ENCODE data around the gene NKX3-2. TPM values are rescaled to one million over a fixed set of nuclear protein-coding genes. Genes with fewer than 3 reads are reported as not detected.

The NKX3-2 gene
- total RNA-seq, 1 donor from 2014 or later, result 0.06 TPM

DNA sequence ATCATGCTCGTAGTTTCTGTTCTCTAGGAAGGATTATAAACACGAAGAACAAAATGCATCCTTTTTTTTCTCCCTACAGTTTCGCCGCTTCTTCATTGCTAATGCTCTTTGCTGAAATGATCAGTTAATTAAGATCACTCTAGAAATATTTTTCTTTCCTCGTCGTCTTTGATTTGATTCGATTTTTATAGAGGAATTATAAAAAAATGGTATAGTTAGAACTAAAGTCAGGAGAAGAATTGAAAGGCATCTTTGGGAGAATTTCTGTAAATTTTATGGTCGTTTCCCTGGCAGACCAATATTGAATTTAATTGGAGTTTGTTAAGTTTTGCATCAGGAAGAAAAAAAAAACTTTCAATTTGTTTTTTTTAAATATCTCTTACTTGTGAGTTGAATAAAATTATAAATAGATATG lies 1.1 kb upstream of the NKX3-2 start:
- DNase-seq (ENCODE audit: low spot score), result no peak

DNA sequence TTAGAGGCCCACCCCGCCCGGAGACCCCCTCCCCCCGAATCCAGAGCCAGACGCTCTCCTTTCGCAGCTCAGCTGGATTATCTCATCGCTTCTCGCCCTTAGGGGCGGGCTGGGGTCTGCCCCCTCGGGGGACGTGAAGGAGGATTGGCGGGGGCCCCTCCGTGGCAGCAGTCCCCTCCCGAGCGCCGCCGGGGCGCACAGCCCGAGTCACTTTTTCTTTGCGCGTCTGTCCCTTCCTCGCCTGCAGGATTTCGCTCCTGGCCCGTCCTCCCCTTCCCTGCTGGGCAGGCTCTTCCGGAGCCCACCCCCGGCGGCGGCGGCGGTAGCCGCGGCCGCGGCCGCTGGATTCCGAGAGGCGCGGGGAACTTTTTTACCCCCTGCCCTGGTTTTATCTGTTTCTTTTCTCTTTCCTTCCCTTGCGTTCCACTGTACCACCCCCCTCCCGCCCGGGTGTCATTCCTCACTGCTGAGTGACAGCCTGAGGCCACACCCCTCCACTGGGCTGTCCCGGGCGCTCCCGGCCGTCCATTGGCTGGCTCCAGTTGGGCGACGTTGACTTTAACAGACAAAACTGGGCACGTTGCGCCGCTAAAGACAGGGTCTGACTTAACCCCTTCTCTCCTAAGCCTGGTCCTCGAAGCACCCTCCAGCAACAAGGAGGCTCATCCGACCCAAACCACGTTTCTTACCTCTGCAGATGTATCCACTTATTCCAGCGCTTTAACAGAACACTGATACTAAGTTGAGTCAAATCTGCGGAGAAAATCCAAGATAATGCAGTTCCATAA lies 492 bp upstream of the NKX3-2 start:
- DNase-seq (ENCODE audit: low spot score), result peak; percentile 57

DNA sequence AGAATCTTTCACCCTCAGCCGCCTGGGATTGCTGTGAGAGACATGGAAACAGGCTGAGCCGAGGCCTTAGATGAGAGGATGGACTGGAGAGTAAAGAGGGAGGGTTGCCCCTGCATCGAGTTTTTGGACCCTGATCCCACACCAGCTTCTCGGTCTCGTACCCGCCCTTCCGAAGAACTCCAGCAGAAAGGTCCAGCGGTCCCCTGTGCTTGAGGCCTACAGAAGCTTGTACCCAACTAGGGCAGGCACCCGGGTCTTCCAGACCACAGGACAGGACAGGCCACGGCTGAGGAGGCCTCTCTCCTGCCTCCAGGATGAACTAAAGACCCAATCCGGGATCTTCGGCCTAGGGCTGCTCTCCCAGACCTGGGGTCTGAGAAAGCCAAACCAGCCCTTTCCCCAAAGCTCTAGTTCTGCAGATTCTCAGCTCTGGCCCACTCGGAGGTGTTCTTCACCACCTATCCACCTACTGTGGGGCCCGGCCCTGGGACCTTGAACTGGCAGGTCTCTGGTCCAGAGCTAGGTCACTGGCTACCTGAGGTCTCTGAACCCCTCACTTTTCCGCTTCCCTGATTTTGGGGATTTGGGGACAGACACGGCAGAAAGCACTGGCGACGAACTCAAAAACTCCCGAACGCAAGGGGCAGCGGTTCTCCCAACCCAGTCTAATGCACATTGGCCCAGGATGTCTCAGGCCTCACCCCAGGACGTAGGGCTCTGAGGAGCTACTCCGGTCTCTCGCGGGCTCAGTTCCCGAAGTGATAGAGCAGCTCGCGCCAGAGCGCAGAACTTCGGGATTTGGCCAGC lies 1.1 kb downstream of the NKX3-2 start:
- no peak for DNase-seq (ENCODE audit: low spot score)

DNA sequence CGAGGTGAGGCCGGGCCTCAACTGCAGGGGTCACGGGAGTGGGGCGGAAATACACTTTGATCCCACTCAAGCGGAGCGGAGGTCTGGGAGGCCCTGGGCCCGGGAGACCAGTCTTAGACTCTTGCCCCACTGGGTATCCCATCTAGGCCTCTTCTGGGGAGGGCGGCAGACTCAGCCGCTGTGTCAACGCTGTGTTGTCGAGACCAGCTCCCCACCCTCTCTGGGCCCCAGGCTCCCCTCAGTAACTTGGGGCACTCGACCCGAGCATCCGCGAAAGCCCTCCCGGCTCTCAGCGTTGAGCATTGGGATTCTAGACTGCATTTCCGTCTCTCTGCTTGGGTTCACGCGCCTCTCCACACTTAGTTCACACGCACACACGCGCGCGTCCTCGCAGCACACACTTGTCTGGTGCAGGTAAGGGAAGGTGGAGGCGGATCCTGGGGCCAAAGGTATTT lies 1.7 kb downstream of the NKX3-2 start:
- no peak for DNase-seq (ENCODE audit: low spot score)

DNA sequence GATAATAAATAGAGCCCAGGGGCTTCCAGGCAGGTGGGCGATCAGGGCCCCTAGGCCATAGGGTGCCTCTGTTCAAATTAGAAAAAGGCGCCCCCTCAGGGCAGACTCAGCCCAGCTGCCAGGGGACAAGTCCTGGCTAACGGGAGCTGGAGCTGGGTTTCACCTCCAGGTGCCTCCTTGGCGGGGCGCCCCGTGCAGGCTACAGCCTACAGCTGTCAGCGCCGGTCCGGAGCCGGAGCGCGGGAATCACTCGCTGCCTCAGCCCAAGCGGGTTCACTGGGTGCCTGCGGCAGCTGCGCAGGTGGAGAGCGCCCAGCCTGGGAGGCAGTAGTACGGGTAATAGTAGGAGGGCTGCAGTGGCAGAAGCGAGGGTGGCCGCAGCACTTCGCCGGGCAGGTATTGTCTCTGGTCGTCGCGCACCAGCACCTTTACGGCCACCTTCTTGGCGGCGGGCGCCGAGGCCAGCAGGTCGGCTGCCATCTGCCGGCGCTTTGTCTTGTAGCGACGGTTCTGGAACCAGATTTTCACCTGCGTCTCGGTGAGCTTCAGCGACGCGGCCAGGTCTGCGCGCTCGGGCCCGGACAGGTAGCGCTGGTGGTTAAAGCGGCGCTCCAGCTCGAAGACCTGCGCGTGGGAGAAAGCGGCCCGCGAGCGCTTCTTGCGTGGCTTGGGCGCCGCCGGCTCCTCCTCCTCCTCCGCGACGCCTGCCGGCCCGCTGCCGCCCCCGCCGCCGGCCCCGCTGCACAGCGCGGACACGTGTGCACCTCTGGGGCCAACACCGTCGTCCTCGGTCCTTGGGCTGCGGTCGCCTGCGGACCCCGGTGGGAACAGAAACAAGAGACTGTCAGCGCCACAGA lies 2.4 kb downstream of the NKX3-2 start:
- DNase-seq (ENCODE audit: low spot score), result peak; percentile 52

DNA sequence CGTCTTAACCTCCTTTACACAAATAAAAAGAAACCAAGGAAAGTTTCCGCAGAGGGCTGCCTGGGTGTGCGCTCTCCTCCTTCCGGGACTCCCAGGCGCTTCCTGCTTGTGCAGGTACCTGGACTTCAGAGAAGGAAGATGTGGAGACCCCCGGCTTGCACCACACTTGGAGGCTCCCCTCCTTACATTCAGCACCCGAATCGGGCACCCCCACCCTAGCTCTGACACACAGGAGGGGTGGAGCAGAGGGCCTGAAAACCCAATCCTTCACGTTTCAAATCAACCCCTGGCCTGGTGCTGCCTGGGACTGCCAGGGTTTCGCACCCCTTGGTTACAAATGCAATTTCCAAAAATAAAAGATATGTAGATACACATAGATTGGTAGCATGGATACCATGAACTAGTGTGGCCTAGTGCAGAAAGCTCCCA lies 3.1 kb downstream of the NKX3-2 start:
- no peak for DNase-seq (ENCODE audit: low spot score)

DNA sequence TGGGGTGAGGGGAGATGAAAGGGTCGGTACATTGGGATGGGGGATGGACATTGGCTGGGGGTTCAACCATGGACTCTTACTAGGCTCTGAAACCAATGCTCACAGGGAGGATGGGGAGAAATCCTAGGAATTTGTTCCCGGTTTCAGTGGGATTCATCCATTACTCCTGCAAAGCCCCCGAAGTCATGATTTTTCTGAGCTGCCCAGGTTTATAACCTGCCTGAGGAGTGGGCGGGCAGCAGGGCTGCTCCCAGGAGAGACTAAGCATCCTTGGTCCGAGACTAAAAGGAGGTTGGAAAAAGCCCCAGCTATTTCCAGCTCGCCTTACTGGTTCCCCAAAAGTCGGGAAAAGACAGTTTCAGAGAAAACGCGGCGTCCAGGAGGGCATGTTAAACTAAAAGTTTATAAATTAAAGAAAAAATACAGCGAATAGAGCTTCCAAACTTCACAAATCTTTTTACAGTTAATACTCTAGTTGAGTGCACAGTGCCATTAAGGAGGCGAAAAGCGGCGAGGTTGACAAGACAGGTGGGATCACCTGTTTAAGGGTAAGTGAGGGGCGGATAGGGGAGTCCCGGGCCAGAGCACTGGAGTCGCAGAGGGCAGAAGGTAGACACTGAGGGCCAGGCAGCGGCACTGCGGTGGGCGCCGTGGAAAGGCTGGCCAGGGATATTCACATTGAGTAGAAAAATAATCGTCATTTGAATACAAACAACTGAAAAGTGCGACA lies 3.7 kb downstream of the NKX3-2 start:
- no peak for DNase-seq (ENCODE audit: low spot score)

DNA sequence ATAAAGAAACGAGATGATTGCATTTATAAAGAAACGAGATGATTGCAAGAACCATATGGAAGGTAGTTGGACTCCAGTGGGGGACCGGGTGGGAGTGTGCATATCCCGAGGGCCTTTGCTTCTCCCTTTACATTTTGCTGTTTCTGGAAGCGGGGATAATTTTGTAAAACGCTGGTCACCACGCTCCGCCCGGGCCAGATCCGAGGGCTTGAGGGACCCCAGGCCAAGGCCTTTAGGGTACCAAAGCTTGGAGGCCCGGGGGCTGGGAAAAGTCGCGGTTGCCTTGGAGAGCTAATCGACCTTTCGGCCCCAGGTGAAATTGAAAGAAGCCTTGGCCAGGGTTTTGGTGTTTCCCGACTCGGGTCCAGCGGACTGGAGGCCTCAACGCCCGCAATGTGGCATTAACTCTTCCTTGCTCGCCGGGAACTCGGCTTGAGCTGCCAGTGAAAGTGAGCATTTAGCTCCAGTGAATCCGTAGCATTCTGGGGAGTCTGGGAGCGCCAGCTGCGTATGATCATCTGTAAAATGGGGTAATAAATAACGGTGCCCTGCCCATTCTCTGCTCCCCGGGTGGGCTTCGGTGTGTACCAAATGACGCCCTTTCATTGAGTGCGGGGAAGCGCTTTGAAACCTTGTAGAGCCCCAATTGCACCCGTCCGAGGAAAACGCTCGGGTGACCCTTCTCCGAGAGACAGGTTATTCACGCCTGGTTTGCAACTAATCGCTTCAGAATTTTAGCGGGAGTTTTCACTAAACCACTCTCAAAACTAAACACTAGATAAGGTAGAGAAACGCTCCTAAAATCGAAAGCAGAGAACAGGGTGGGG lies 4.5 kb downstream of the NKX3-2 start:
- DNase-seq (ENCODE audit: low spot score), result no peak

DNA sequence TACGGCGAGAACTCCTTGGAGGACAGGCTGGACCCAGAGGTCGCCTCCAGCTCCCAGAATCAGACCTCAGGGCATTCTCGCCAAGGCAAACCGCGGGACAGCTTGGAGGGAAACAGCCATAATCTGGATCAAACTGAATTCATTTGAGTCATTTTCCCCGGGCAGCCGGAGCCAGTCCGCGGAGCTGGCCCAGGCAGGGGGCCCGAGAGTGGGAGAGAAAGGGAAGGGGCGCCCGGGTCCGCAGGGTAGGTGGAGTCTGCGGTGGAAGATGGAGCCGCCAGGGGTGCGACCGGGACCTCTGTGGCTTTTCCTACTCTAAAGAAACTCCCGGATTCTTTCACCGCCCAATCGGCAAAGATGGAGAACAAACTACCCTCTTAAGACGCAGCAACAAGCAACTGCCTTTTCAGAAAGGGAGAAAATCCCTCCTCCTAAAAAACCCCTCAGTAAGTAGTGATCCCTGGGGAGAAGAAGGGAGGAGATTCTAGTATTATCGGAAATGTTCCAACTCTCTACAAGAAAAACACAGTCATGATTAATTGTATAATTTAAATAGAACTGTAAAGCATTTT lies 5.2 kb downstream of the NKX3-2 start:
- DNase-seq (ENCODE audit: low spot score), result no peak

DNA sequence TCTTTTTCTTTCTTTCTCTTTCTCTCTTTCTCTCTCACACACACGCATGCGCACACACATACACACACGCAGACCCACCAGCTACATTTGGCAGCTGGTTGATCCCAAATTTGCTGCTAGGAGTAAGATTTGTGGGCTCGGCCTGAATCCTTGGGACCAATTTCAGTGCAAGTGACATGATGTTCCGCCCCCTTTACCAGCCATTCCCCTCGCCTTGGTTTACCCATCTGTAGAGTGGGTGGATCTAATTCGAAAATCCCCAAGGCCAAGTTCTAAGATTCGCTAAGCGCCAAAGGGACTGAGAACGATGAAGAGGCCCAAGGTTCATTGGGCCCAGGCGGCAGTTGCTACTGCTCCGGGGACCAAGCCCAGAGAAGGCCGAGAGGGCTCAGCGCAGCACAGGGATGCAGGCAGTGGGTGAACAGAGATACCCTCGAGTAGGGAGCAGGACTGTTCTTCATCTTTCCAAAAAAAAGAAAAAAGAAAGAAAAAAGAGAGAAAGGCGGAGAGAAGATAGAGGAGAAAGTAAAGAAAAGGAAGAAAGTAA lies 5.8 kb downstream of the NKX3-2 start:
- DNase-seq (ENCODE audit: low spot score), result no peak

DNA sequence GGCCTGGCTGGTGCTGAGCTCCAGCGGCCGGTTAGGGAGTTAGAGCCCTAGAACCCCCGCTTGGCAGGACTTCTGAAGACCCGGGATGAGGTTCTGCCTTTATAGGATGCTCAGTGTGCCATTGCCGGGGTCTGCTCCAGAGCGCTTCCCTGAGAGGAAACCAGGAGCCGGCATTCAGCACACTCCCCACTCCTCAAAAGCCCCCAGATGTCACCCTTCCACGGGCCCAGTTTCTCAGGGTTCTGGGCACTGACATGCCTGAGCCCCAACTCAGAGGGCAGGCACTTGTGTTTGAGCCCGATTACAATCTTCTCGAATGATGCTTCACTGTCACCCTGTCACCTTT lies 6.5 kb downstream of the NKX3-2 start:
- no peak for DNase-seq (ENCODE audit: low spot score)

DNA sequence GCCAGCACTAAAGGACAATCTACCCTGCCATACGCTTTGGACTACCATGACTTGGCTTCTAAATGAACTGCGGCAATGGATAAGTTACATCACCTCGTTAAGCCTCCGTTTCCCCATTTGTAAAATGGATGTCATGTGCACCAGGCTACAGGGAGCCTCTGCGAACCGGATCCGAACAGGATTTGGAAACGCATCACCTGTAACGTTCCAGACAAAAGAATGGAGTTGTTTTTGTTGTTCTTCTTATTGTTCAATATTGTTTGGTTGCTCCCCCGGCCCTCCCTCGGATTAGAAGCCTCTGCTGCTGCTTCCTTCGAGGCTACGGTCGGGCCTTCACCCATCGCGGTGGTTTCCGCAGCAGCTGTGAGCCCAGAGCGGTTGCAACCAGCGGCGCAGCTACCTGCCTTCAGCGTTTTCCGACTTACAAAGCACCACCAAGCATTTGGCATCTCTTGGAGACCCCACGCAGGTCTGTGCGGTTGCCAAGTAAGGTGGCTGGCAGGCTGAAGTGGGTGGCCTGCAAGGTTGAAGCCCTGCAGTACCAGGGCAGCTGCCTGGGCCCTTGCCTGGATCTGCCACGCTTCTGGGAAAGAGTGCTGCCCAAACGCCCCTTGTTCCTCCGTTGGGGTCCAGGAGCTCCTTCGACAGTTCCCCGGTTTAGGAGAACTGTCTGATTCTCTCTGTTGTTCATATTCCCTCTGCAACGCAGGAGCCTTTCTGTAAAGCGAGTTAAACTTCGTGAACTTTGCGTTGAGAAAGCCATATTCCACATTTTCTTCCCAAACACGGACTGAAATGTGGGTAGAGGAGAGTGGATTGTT lies 7.1 kb downstream of the NKX3-2 start:
- no peak for DNase-seq (ENCODE audit: low spot score)

DNA sequence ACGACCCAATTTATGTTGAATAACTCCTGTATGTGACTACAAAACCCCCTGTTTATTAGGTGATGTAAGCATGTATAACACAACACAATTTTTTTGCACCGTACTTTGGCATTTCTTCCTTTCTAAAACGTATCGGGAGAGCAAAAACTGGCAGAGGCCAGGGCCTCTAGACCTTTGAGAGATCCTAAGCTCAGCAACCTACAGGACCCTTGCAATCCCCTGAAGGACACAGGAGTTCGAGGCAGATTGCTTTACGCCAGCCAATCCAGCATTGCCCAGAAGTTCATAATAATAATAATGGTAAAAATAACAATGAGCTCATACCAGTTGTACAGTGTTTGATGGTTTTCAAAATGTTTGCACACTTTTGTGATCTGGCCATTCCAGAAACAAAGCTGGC lies 7.7 kb downstream of the NKX3-2 start:
- DNase-seq (ENCODE audit: low spot score), result no peak

DNA sequence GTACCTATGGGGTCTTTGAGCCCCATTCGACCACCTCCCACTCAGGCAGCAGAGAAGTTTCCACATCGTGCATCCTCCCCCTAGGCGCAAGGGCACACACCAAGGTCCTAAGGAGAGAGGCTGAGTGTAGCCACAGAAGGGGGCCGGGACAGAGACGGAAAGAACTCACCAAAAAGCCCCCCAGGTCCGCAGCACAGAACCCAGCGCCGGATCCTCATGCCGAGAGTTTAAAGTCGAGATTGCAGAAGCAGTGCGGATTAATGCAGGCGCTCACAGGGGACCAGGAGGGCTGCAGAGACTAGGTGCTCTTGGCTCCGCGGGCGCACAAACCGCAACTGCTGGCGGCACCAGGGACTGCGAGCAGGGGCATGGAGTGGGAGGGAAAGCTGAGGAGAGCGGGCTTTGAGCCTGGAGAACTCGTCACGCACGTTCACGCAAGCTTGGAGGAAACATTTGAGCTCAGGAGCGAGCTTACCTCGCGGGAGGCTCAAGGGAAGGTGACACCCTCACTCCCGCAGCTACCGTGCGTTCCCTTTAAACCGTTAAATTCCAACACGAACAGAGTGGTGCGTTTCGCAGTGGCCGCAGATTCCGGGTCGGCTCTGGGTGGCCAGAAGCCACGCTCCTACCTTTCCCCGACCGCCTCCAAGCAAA lies 8.5 kb downstream of the NKX3-2 start:
- DNase-seq (ENCODE audit: low spot score), result no peak

DNA sequence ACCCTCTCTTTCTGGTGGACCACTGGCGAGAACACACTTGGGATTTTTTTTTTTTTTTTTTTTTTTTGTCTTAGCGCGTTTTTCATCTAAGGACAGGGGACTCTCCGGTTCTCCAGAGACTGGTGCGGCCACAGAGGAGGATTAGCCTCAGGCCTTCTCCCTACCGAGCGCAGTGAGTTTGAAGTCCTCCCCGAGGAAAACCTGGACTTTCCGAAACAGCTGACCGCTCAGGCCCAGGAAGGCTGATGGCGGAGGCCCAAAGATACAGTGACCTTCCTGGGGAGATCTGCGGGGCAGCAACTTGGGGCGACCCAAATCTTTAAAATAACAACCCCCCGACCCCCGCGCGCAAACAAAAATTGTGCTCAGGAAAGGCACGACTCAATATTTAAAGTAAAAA lies 9.2 kb downstream of the NKX3-2 start:
- DNase-seq (ENCODE audit: low spot score), result no peak

DNA sequence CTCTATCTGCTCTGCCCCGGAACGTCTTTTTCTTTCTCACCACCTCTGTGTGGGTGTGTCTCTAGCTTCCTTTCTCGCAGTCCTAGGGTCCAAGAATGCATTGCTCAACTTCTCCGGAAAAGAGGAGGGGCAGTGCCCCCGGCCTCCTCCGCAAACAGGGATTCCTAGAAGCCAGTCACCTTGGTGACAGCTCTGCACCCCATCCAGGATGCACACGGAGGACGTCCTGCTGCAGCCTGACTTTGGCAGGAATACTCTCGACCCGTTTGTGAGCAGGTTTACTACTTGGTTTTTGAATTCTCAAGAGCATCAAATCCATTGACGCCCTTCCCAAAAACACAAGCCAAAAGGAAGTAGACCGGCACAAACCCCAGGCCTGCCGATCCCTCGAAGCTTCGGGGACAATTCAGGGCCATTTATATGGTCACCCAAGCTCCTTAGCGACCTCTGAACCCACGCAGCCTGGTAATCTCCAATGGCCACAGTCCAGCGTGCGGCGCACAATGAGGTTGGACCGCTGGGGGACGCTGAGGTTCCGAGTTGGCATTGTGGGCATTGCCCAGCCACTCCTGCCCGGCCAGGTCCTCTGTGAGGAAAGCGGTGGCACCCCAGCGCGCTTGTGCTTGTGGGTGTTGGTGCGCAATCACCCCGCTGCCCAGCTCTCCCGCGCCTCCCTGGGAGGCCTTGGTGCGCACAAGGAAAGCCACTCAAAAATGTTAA lies 9.8 kb downstream of the NKX3-2 start:
- no peak for DNase-seq (ENCODE audit: low spot score)

DNA sequence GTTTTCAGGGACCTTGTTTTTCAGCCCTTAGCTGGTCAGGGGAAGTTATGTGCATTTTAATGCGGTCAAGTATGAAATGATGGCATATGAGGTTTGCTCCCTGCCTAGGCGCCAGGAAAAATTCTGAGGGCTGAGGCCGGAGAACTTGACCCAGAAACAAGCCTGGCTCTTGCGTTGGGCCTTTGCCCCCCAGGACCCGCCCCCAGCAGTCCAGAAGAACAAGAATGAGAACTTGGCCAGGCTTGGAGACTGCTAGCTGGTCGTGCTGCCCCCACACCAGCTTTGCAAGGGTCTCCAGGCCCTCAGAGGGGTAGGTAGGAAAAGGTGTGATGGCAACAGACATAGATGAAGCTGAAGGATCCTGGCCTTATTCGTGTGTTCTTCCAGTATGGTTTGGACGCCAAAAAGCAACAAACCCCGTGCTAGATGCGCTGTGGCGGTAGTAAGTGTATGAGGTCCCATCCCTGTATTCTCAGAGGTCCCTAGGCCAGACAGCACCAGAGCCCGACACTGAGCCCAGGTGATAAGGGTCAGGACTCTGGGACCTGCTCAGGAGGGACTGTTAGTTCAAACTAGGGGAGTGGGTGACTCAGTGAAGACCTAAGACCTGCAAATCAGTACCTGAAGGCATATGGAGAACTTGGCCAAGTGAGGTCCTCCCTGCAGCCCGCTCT lies 10.5 kb downstream of the NKX3-2 start:
- DNase-seq (ENCODE audit: low spot score), result no peak
